Activated T-cell treated with anti-CD3 and anti-CD28 coated beads, Interleukin-2, amount 50 U/mL, for 24 hours (primary cell): ENCODE measurements around the gene CA7.
"Not testable (repeated sequence)": the region's sequence is repeated elsewhere in the genome, so short reads cannot be mapped to it uniquely, and the experiment has no call there.

Source experiments
- DNase-seq: peaks from one replicate; pipeline ENCODE4 v3.0.0-alpha.2; 2020
- H3K27ac Mint-ChIP-seq: 2 replicates; pipeline ENCODE4 v1.8.0; 2020; ENCODE audit warnings: mild to moderate bottlenecking, mixed read lengths
- H3K27me3 Mint-ChIP-seq: 2 replicates; pipeline ENCODE4 v1.8.0; 2020; ENCODE audit warnings: mixed read lengths
- H3K36me3 Mint-ChIP-seq: 2 replicates; pipeline ENCODE4 v1.8.0; 2020; ENCODE audit warnings: low read depth, mixed read lengths
- H3K4me1 Mint-ChIP-seq: 2 replicates; pipeline ENCODE4 v1.8.0; 2020; ENCODE audit warnings: low read depth, mixed read lengths
- H3K4me3 Mint-ChIP-seq: 2 replicates; pipeline ENCODE4 v1.8.0; 2020; ENCODE audit warnings: mild to moderate bottlenecking, moderate library complexity, mixed read lengths
- H3K9me3 Mint-ChIP-seq: 2 replicates; pipeline ENCODE4 v1.8.0; 2020; ENCODE audit warnings: mixed read lengths

The CA7 gene

DNA sequence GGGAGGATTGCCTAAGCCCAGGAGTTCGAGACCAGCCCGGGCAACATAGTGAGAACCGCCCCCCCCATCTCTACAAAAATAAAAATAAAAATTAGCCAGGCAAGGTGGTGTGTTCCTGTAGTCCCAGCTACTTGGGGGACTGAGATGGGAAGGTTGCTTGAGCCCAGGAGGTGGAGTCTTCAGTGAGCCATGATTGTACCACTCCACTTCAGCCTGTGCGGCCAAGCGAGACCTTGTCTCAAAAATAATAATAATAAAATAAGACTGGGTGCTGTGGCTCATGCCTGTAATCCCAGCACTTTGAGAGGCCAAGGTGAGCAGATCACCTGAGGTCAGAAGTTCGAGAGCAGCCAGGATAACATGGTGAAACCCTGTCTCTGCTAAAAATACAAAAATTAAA is 47.6 kb downstream of the CA7 start:
- Mint-ChIP-seq H3K27me3 (no peaks in the 10 kb centered on the region), H3K4me3 (no peak overlapping the region), H3K4me1 (peaks cover 31% of the 10 kb centered on the region), H3K27ac (no peak overlapping the region), H3K36me3 (peaks cover 66% of the 10 kb centered on the region), H3K9me3 (no peaks in the 10 kb centered on the region)
- DNase-seq: no peak

DNA sequence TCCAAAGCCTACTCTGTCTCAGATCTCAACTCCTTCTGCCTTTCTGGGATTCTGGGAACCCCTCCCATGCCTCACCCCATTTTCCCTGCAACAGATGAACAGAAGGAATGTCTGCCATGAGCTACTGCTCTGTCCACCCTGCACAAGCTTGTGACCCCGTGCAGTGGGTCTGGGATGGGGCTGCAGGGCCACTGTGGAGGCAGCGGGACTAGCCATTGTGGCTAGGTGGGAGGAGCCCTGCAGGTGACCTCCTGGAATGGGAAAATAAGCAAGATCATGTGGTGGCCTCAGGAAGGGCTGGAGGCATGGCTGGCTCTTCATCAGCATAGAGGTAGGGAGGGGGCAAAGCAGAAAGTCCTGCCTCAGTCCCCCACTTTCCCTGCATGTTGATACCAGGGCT is 49.8 kb downstream of the CA7 start:
- no peak overlapping the region for H3K4me3 Mint-ChIP-seq
- H3K4me1 Mint-ChIP-seq: peaks cover 12% of the 10 kb centered on the region
- no peaks in the 10 kb centered on the region for H3K27me3 Mint-ChIP-seq
- H3K9me3 Mint-ChIP-seq: no peaks in the 10 kb centered on the region
- peak overlapping the region; percentile 52 for H3K27ac Mint-ChIP-seq
- peaks cover 45% of the 10 kb centered on the region for H3K36me3 Mint-ChIP-seq
- DNase-seq: no peak

DNA sequence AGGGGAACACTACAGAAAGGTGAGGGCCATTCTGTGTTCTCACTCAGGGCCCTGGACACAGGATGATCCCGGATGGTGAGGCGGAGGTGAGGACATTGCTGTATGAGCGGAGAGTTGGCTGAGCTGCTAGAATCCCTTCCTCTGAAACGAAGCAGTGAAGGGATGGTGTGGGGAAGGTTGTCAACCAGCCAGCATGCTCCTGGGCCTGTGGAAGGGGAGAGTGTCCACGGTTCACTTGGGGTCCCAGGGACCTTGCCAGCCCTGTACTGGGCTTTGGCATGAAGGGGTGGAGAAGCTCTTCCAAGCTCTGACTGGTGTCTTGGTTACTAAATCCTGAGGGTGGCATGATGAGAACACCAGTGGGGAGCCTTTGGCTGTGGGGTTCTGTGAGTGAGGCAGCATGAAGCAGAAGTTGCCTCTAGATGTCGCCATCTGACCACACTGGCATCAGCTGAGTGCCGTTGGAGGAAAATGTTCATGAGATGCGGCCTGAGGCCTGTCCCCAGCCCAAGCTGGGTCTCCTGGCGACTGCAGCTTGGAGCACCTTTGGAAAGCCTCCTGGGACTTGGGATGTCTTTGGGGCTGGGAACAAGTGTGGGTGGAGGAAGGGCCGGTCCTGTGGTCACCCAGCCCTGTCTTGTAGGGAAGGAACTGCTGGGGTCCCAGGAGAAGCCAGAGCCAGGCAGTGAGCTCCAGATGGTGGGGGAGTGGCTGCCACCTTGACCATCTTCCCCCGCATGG is 50.9 kb downstream of the CA7 start:
- no peak overlapping the region for H3K4me3 Mint-ChIP-seq
- peaks cover 39% of the 10 kb centered on the region for H3K36me3 Mint-ChIP-seq
- H3K27ac Mint-ChIP-seq: no peak overlapping the region
- H3K27me3 Mint-ChIP-seq: no peaks in the 10 kb centered on the region
- peak; percentile 69 for DNase-seq
- H3K9me3 Mint-ChIP-seq: no peaks in the 10 kb centered on the region
- peaks cover 8% of the 10 kb centered on the region for H3K4me1 Mint-ChIP-seq

DNA sequence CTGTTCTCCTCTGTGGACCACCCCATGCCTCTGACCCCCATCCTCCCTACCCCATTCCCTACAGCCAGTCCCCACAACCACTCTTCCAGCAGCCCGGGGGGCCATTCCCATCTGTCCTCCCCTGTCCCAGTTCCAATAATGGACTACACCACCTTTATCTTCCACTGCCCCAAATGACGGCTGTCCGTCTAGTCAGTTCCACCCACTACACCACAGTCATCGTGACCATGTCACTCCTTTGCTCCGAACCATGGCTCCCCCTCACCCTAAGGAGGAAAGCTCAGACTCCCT is 51.4 kb downstream of the CA7 start:
- H3K27ac Mint-ChIP-seq: no peak overlapping the region
- H3K27me3 Mint-ChIP-seq: no peaks in the 10 kb centered on the region
- no peak overlapping the region for H3K4me3 Mint-ChIP-seq
- H3K36me3 Mint-ChIP-seq: peaks cover 35% of the 10 kb centered on the region
- DNase-seq: no peak
- no peaks in the 10 kb centered on the region for H3K9me3 Mint-ChIP-seq
- H3K4me1 Mint-ChIP-seq: peaks cover 8% of the 10 kb centered on the region

DNA sequence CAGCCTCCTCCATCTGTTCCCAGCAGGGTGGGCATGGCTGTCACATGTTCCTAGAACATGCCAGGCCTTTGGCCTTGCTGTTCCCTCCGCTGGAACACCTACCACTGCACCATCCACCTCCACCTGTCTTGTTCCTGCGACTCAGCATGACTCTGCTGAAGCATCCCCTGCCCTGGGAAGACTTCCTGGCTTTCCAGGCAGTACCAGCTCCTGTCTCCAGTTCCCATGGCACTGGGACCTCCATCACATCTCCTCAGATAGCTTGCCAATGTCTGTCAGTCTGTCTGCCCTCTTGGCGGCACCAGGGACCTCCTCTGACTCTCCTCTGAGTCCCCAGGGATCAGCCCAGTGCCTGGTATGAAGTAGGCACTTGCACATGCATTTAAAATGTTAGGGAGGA is 51.8 kb downstream of the CA7 start:
- no peak for DNase-seq
- H3K4me3 Mint-ChIP-seq: no peak overlapping the region
- peaks cover 8% of the 10 kb centered on the region for H3K4me1 Mint-ChIP-seq
- H3K36me3 Mint-ChIP-seq: peaks cover 31% of the 10 kb centered on the region
- H3K9me3 Mint-ChIP-seq: no peaks in the 10 kb centered on the region
- no peaks in the 10 kb centered on the region for H3K27me3 Mint-ChIP-seq
- no peak overlapping the region for H3K27ac Mint-ChIP-seq

DNA sequence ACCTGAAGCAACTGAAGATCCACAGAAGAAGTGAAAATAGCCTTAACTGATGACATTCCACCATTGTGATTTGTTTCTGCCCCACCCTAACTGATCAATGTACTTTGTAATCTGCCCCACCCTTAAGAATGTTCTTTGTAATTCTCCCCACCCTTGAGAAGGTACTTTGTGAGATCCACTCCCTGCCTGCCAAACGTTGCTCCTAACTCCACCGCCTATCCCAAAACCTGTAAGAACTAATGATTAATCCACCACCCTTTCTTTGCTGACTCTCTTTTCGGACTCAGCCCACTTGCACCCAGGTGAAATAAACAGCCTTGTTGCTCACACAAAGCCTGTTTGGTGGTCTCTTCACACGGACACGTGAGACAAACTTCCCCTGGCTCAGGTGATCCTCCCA is 52.5 kb downstream of the CA7 start:
- H3K4me1 Mint-ChIP-seq, DNase-seq, H3K27me3 Mint-ChIP-seq, H3K27ac Mint-ChIP-seq, H3K9me3 Mint-ChIP-seq, H3K4me3 Mint-ChIP-seq: not testable (repeated sequence)
- H3K36me3 Mint-ChIP-seq: peaks cover 25% of the 10 kb centered on the region

DNA sequence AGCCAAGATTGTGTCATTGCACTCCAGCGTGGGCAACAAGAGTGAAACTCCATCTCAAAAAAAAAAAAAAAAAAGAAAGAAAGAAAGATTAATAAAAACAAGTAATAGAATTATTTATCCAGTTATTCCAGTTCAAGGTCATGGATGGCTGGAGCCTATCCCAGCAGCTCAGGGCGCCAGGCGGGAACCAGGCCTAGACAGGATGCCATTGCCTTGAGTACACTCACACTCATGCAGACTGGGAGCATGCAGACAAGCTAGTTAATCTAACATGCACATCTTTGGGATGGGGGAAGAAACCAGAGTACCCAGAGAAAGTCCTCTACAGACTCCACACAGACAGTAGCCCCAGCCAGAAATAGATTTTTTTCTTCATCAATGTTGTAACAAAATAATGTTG is 54.0 kb downstream of the CA7 start:
- peaks cover 18% of the 10 kb centered on the region for H3K36me3 Mint-ChIP-seq
- H3K27ac Mint-ChIP-seq: no peak overlapping the region
- peaks cover under 1% of the 10 kb centered on the region for H3K4me1 Mint-ChIP-seq
- H3K27me3 Mint-ChIP-seq: no peaks in the 10 kb centered on the region
- H3K9me3 Mint-ChIP-seq: no peaks in the 10 kb centered on the region
- H3K4me3 Mint-ChIP-seq: no peak overlapping the region
- no peak for DNase-seq

DNA sequence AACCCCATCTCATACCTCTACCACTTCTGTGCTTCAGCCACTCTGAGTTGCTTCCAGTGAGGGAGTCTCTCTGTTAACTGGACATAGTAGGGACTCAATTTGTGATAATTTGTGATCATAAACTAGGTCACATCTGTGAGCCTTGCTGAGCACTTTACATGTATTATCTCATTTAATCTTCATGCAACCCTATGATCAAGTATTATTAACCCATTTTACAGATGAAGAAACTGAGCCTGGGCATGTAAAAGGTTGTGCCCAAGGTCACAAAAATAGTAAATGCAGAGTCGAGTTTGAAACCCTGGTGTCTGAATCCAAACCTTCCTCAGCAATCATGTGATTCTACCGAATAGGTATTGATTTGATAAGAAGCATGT is 54.7 kb downstream of the CA7 start:
- no peak overlapping the region for H3K27ac Mint-ChIP-seq
- no peak overlapping the region for H3K4me3 Mint-ChIP-seq
- DNase-seq: no peak
- no peaks in the 10 kb centered on the region for H3K9me3 Mint-ChIP-seq
- H3K4me1 Mint-ChIP-seq: no peaks in the 10 kb centered on the region
- no peaks in the 10 kb centered on the region for H3K27me3 Mint-ChIP-seq
- H3K36me3 Mint-ChIP-seq: peaks cover 16% of the 10 kb centered on the region

DNA sequence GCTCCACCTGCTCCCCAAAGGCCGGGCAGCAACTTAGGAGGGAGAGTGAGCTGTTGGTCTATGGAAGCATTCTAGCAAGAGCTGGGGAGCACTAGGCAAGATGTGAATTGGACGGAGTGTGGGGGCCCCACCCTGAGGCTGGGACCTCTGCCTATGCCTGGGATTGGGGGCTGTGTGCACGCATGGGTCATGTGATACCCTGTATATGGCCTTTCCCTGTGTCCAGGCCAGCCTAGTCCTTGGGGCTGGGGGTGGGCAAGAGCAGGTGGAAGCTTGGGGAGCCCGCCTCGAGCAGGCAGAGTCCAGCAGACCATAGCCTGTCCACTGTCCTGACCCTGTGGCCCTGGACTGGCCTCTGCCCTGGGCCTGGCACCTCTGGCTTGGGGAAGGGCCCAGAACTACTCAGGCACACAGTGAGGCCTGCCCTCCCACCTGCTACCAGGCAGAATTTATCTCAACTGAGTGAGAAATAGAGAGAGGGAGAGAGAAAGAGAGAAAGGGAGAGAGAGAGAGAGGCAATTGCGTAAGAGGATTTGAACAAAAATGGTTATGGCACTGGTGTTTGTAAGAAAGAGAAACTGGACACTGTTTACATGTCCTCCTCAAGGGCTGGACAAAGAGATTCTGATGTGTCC is 55.2 kb downstream of the CA7 start:
- H3K27ac Mint-ChIP-seq: no peak overlapping the region
- no peaks in the 10 kb centered on the region for H3K4me1 Mint-ChIP-seq
- H3K27me3 Mint-ChIP-seq: no peaks in the 10 kb centered on the region
- H3K4me3 Mint-ChIP-seq: no peak overlapping the region
- H3K9me3 Mint-ChIP-seq: no peaks in the 10 kb centered on the region
- no peak for DNase-seq
- H3K36me3 Mint-ChIP-seq: peaks cover 11% of the 10 kb centered on the region

DNA sequence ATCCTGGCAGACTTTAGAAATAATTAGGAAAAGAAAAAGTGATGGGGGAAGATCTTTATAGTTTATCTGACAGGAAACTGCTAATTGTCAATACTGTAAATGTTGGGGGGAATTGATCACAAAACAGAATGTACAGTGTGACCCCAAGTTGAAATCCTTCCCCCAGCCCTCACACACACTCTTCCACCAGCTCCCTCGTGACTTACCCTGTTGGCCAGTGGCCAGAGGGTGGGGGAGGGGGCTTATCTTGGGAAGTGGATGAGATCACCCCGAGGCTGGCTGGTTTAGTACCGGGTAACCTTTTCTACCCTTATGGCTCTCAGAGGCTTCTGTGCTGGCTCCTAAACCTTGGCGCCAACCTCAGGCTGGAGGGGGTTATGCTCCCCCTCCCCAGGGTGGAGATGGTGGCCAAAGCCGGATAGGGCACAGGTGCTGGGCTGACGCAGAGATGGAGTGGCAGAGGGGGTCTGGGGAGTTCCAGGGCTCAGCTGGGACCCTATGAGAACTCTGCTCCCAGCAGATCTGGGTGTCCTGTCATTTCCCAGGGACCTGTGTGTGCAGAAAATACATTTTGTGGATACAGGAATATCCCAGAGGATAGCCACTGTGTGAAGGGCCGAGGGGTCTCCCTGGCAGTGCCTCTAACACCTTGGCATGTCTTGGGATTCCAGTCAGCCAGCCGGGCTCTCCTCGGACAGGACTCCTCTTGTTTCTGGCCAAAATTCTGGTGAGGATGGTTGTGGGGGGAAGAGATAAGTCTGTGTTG is 55.9 kb downstream of the CA7 start:
- peaks cover 4% of the 10 kb centered on the region for H3K36me3 Mint-ChIP-seq
- H3K27me3 Mint-ChIP-seq: no peaks in the 10 kb centered on the region
- no peaks in the 10 kb centered on the region for H3K9me3 Mint-ChIP-seq
- no peak overlapping the region for H3K4me3 Mint-ChIP-seq
- DNase-seq: no peak
- H3K4me1 Mint-ChIP-seq: no peaks in the 10 kb centered on the region
- no peak overlapping the region for H3K27ac Mint-ChIP-seq

DNA sequence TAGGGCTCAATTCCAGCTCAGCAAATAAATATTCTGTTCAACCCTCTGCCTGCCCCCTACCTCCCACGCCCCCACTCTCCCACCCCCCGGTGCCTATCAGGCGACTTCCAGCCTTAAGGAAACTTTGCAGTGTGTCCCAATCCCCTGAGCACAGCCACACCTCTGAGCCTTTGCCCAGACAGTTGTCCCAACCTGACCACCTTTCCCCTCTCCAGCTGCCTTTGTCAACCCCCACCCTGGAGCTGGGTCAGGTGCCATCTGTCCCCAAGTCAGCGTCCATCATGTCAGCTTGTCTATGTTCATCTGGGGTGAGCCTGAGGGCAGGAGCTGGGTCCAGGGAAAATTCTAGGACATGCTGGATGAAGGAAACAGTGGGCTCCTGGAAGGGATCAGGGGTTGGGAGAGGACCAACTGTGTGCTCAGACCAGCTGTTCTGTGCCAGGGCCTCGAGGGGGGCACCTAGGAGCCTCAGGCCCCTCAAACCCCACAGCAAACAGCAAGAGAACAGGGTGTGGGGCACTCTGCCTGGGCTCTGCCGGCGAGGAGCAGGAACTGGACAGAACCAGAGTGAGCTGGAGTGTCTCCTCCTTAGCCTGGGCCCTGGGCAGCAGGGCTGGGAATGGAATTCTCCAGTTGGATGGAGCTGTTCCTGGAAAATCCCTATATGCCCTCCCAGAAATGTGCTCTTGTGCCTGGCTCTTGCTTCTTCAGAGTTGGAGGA is 56.7 kb downstream of the CA7 start:
- Mint-ChIP-seq H3K27ac (no peak overlapping the region), H3K9me3 (no peaks in the 10 kb centered on the region), H3K4me1 (peaks cover 2% of the 10 kb centered on the region), H3K27me3 (no peaks in the 10 kb centered on the region), H3K36me3 (peaks cover 3% of the 10 kb centered on the region), H3K4me3 (no peak overlapping the region)
- DNase-seq: no peak

DNA sequence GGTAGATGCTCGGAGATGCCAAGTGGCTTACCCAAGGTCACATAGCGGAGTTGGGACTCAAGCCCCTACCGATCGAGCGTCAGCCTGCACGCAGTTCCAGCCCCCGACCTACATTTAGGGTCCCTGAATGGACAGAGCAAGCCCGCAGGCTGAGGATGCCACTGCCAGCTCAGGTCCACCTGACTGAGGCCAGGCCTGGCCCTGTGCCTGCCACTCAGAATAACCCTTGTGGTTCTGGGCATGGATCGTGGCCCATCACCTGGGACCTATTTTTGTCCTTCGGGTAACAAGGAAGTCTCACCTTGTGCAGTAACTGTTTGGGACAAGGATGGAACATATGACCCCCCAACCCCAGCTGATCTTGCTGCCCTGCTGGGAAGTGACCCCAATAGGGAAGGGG is 57.4 kb downstream of the CA7 start:
- no peak overlapping the region for H3K27ac Mint-ChIP-seq
- no peak for DNase-seq
- H3K27me3 Mint-ChIP-seq: no peaks in the 10 kb centered on the region
- no peak overlapping the region for H3K4me3 Mint-ChIP-seq
- H3K9me3 Mint-ChIP-seq: no peaks in the 10 kb centered on the region
- H3K36me3 Mint-ChIP-seq: no peaks in the 10 kb centered on the region
- H3K4me1 Mint-ChIP-seq: peaks cover 6% of the 10 kb centered on the region

DNA sequence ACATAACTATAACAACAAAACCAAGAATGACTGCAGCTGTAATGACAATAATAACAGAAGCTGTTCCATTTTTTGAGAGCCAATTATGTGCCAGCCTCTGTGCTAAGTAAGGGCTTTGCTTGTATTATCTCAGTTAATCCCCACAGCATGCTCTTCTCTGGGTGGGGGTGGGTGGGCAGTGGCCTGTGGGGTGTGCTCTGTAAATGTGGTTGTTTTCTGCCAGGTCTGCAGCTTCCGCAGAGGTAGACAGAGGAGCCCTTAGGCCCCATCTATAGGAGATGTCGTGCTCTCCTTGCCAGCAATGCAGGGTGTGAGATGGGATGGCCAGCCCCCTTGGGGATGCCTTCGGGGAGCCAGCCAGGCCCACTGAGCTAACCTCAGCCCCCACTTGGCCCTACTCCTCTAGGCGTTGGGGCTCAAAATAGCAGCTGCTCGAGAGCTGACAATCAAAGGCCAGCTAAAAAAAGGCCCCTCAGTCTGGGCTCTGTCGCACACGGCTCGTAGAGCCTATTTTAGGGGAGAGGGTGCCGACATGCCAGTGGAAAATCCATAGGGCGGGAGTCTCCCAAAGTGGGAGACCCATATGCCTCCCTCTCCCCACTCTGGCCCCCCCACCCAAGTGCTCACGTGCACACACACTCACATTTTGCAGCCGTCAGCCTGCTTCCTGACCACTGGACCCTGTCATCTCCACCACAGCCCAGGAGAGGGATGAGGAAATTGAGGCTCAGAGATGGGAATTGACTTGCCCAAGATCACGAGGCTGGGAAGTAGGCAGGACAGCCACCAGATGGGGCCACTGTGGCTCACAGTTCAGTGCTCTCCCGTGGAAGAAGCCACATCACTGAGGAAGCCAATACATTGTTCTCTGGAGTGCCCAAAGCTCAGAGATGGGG is 58.7 kb downstream of the CA7 start:
- peaks cover 6% of the 10 kb centered on the region for H3K4me1 Mint-ChIP-seq
- no peak overlapping the region for H3K4me3 Mint-ChIP-seq
- no peak for DNase-seq
- H3K27ac Mint-ChIP-seq: no peak overlapping the region
- no peaks in the 10 kb centered on the region for H3K36me3 Mint-ChIP-seq
- no peaks in the 10 kb centered on the region for H3K9me3 Mint-ChIP-seq
- H3K27me3 Mint-ChIP-seq: no peaks in the 10 kb centered on the region
